Measurements from ENCODE around the gene PPDPF. TPM values are rescaled to one million over a fixed set of nuclear protein-coding genes. Genes with fewer than 3 reads are reported as not detected.
A peak's percentile ranks its signal among the peaks of the same experiment; 100 is the strongest.
"Not testable (repeated sequence)": the region's sequence is repeated elsewhere in the genome, so short reads cannot be mapped to it uniquely, and the experiment has no call there.

The PPDPF gene
- total RNA-seq, 1 experiment from 2014 or later, result 243 TPM

DNA sequence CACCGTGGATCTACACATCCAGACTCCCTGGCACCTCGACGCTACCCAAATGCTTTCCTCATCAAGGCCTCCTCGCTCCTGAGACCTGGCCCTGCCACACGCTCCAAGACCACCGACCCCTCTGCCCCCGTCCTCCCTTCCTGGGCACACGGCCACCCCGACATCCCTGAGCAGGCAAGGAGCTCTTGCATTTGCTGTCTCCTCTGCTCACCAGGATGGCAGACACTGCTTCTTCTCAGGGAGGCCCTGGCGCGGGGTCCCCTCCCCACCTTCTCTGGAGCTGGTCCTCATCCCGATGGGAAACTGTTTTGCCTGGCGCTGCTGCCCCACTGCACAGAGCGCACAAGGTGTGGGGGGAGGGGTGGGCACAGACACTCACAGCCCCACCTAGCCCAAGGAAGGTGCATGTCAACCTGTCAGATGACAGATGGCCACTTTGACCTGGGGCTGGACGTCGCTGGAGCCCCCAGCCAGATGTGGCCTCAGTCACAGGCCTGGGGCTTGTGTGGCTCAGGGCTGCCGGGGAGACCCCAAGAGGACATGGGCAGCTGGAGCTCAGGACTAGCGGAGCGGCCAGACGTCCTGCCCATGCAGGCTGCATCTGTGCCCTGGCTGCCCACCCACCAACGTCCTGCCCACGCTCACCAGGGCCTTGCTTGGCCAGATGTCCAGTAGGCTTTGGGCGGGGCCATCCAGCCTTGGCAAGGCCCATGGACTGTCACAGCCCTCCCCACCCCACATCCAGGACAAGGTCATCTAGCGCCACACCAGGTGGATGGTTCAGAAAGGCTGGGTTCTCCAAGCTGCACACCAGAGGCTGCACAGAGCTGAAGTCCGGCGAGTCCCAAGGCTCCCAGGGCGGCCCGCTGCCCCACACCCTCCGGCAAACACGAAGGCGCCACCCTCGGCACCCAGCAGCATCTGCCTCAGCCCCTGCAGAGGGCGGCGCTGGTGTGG lies 41.9 kb upstream of the PPDPF start:
- TF ChIP-seq, protein P1, sequence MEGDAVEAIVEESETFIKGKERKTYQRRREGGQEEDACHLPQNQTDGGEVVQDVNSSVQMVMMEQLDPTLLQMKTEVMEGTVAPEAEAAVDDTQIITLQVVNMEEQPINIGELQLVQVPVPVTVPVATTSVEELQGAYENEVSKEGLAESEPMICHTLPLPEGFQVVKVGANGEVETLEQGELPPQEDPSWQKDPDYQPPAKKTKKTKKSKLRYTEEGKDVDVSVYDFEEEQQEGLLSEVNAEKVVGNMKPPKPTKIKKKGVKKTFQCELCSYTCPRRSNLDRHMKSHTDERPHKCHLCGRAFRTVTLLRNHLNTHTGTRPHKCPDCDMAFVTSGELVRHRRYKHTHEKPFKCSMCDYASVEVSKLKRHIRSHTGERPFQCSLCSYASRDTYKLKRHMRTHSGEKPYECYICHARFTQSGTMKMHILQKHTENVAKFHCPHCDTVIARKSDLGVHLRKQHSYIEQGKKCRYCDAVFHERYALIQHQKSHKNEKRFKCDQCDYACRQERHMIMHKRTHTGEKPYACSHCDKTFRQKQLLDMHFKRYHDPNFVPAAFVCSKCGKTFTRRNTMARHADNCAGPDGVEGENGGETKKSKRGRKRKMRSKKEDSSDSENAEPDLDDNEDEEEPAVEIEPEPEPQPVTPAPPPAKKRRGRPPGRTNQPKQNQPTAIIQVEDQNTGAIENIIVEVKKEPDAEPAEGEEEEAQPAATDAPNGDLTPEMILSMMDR (conservative IDR thresholded peaks at IDR 0.05), result no peak
- TF ChIP-seq EZH2 (IDR thresholded peaks at IDR 0.05; ENCODE audit: low read depth), result no peak
- ChIA-PET CTCF (no interaction called here), POLR2A (ENCODE audit: unreplicated experiment) (no interaction called here)
- H3K9me2 ChIP-seq (ENCODE audit: insufficient read depth), result no peaks in the 10 kb centered on the region
- peaks cover 15% of the 10 kb centered on the region; the same call in 1 of the 2 replicates for H3F3A ChIP-seq (ENCODE audit: insufficient read depth, low read depth)
- H2AFZ ChIP-seq, result no peak overlapping the region
- no peaks in the 10 kb centered on the region; the same call in 1 of the 2 replicates for H4K20me1 ChIP-seq (ENCODE audit: insufficient read depth)
- no peak overlapping the region for H3K4me3 ChIP-seq
- no peak overlapping the region for H3K27ac ChIP-seq
- no TSS peak for BruUV-seq (replicated peaks)
- no peak overlapping the region for H3K4me2 ChIP-seq
- peaks cover 78% of the 10 kb centered on the region for H3K27me3 ChIP-seq (ENCODE audit: insufficient read depth, low read depth)
- H3K79me2 ChIP-seq (ENCODE audit: low read depth), result no peaks in the 10 kb centered on the region
- intact Hi-C loops (cut with micrococcal nuclease; ENCODE audit: unreplicated experiment), result no loop called here
- H3K36me3 ChIP-seq (ENCODE audit: low read depth), result no peaks in the 10 kb centered on the region
- H3K4me1 ChIP-seq (replicated peaks; ENCODE audit: insufficient read depth), result 0 out of 2 replicates have a peak, but pooled peaks cover 6% of the 10 kb centered on the region
- no peak for DNase-seq
- no peaks in the 10 kb centered on the region for H3K9me3 ChIP-seq (ENCODE audit: insufficient read depth, low read depth)

DNA sequence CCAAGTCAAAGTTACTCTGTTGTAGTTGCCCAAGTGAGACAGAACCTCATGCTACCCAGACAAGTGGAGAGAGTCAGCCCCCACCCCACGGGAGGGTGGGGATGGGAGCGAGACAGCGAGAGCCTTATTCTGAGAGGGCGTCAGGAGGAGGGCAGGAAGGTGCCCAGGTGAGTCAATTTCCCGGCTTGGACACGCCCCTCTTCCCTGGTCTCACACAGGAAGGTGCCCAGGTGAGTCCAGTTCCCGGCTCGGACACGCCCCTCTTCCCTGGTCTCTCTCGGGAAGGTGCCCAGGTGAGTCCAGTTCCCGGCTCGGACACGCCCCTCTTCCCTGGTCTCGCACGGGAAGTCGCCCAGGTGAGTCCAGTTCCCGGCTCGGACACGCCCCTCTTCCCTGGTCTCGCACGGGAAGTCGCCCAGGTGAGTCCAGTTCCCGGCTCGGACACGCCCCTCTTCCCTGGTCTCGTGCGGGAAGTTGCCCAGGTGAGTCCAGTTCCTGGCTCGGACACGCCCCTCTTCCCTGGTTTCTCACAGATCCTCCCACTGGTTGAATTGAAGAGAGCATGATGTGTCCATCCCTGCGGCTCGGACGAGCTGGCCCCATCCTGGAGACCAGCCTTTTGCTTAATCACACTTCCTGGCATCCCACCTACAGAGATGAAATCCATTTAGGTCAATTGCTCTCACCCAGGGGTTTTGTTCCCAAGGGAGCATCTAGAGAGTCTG lies 40.7 kb upstream of the PPDPF start:
- H3K9me2 ChIP-seq (ENCODE audit: insufficient read depth); intact Hi-C loops (cut with micrococcal nuclease; ENCODE audit: unreplicated experiment); BruUV-seq (replicated peaks); H2AFZ ChIP-seq; H3K79me2 ChIP-seq (ENCODE audit: low read depth); CTCF ChIA-PET; H3K27ac ChIP-seq; H3K9me3 ChIP-seq (ENCODE audit: insufficient read depth, low read depth); H3K4me1 ChIP-seq (replicated peaks; ENCODE audit: insufficient read depth); H4K20me1 ChIP-seq (ENCODE audit: insufficient read depth); H3K36me3 ChIP-seq (ENCODE audit: low read depth); H3K4me3 ChIP-seq: not testable (repeated sequence)
- DNase-seq, result peak in 1 of 2 experiments; percentile 66
- POLR2A ChIA-PET (ENCODE audit: unreplicated experiment), result interaction anchor here (0.6 kb wide), 1 partner anchor 76 kb away, joined by 4 read pairs; no protein-coding TSS in a partner anchor
- H3F3A ChIP-seq (ENCODE audit: insufficient read depth, low read depth), result peaks cover 15% of the 10 kb centered on the region; the same call in 1 of the 2 replicates
- peaks cover 69% of the 10 kb centered on the region for H3K27me3 ChIP-seq (ENCODE audit: insufficient read depth, low read depth)
- H3K4me2 ChIP-seq, result peak overlapping the region; percentile 47

DNA sequence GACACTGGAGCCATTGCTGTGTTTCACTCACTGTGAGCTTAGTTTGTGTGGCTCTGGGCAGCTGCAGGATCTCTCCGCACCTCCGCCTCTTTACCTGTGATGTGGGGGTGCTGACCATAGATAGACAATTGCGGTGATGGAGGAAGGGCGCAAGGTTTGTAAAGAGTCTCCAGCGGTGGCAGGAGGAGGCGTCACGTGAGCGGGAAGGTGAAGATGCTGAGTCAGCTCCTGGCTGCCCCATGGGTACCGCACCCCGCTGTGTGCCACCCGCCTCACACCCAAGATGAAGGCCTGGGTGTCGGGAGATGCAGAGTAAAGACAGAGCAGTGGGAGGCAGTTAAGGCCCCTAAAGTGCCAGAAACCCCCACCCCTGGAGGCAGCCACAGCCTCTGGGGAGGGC lies 39.1 kb upstream of the PPDPF start:
- no peaks in the 10 kb centered on the region for H3K36me3 ChIP-seq (ENCODE audit: low read depth)
- CTCF ChIA-PET, result no interaction called here

More for the DNA sequence above, 39.1 kb upstream of the PPDPF start:
- no peak overlapping the region for H2AFZ ChIP-seq
- POLR2A ChIA-PET (ENCODE audit: unreplicated experiment), result no interaction called here
- H3K9me3 ChIP-seq (ENCODE audit: insufficient read depth, low read depth), result no peaks in the 10 kb centered on the region
- no peaks in the 10 kb centered on the region for H3K9me2 ChIP-seq (ENCODE audit: insufficient read depth)
- no peak overlapping the region for H3K27ac ChIP-seq
- H3K4me2 ChIP-seq, result no peak overlapping the region
- 0 out of 2 replicates have a peak, but pooled peaks cover 6% of the 10 kb centered on the region for H3K4me1 ChIP-seq (replicated peaks; ENCODE audit: insufficient read depth)
- H3K4me3 ChIP-seq, result no peak overlapping the region
- intact Hi-C loops (cut with micrococcal nuclease; ENCODE audit: unreplicated experiment), result no loop called here
- no peaks in the 10 kb centered on the region for H3K79me2 ChIP-seq (ENCODE audit: low read depth)
- BruUV-seq (replicated peaks), result no TSS peak
- TF ChIP-seq EZH2 (IDR thresholded peaks at IDR 0.05; ENCODE audit: low read depth), result no peak
- TF ChIP-seq, protein P1 (conservative IDR thresholded peaks at IDR 0.05), result no peak
- no peaks in the 10 kb centered on the region for H4K20me1 ChIP-seq (ENCODE audit: insufficient read depth)
- DNase-seq, result no peak
- peaks cover 52% of the 10 kb centered on the region for H3K27me3 ChIP-seq (ENCODE audit: insufficient read depth, low read depth)
- H3F3A ChIP-seq (ENCODE audit: insufficient read depth, low read depth), result peaks cover 15% of the 10 kb centered on the region; the same call in 1 of the 2 replicates

All from PC-9 (cell line).